22Rv1 (cell line): ENCODE measurements around the gene LIN52.
A peak's percentile ranks its signal among the peaks of the same experiment; 100 is the strongest.

ENCODE experiments used
- H3K27ac ChIP-seq: fragments of 450-650 bp; 2 replicates; pipeline ENCODE4 v1.5.1; 2017
- ZFX ChIP-seq: fragments of 450-650 bp; IDR thresholded peaks from 2 replicates; pipeline ENCODE4 v1.6.1; 2017; ENCODE audit warnings: antibody characterized with exemption, borderline replicate concordance
- TF ChIP-seq, protein P1 (sequence below): fragments of 450-650 bp; IDR thresholded peaks from 2 replicates; pipeline ENCODE4 v1.5.1; 2017; ENCODE audit warnings: mild to moderate bottlenecking

LIN52 gene

DNA sequence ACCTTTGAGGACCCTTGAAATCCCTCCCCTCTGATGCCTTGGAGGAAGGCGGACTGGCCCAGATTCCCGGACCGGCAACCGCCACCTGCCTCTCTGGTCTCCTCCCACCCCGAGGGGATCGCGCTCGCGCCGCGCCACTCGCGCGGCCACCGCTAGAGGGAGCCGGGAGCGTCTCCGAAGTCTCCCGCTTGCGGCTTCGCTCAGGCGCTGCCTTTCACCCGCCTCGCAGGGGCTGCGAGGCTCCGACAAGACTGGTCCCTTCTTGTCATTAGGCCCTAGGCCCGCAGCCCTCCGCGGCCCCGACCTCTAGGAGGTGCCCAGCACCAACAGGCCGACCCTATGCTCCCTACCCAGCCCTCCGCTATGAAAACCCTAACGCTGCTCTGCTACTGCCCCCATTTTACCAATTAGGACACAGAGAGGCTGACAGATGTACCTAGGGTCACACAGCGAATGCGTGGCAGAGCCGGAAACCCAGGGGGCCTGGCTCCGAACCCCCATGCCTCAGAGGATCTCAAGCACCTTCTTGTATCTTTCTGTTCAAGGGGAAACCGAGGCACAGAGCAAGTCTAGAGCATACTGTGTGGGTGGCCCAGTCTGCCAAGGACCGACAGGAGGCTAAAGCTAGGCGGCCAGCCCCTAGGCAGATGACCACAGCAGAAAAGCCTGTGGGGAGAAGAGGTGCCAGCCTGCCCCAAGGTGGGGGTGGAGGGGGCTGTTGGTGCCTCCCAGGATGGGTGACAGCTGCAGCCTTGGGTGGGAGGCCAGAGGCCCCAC, 133.1 kb downstream of the LIN52 start:
- no peak overlapping the region for H3K27ac ChIP-seq
- no peak for TF ChIP-seq ZFX
- TF ChIP-seq, protein P1, sequence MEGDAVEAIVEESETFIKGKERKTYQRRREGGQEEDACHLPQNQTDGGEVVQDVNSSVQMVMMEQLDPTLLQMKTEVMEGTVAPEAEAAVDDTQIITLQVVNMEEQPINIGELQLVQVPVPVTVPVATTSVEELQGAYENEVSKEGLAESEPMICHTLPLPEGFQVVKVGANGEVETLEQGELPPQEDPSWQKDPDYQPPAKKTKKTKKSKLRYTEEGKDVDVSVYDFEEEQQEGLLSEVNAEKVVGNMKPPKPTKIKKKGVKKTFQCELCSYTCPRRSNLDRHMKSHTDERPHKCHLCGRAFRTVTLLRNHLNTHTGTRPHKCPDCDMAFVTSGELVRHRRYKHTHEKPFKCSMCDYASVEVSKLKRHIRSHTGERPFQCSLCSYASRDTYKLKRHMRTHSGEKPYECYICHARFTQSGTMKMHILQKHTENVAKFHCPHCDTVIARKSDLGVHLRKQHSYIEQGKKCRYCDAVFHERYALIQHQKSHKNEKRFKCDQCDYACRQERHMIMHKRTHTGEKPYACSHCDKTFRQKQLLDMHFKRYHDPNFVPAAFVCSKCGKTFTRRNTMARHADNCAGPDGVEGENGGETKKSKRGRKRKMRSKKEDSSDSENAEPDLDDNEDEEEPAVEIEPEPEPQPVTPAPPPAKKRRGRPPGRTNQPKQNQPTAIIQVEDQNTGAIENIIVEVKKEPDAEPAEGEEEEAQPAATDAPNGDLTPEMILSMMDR: peak; percentile 97

DNA sequence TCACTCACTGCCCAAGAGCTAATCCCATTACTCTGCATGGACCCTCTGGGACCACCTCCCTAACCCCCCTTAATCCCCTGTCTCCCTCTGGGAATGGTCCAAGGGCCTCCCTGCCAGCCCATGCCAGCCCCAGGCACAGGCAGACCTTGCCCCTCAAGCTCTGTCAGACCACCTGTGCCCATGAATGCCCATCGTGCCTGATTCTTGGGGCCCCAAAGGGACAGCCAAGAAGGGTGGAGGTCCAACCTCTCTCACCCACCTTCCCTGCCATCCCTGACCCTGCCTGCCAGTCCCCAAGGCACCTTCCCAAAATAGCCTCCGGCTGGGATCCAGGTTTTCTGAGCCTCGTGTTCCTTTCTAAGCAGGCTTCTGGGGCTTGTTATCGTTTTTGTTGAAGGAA, 133.7 kb downstream of the LIN52 start:
- H3K27ac ChIP-seq: no peak overlapping the region
- TF ChIP-seq ZFX: no peak
- TF ChIP-seq, protein P1: no peak

DNA sequence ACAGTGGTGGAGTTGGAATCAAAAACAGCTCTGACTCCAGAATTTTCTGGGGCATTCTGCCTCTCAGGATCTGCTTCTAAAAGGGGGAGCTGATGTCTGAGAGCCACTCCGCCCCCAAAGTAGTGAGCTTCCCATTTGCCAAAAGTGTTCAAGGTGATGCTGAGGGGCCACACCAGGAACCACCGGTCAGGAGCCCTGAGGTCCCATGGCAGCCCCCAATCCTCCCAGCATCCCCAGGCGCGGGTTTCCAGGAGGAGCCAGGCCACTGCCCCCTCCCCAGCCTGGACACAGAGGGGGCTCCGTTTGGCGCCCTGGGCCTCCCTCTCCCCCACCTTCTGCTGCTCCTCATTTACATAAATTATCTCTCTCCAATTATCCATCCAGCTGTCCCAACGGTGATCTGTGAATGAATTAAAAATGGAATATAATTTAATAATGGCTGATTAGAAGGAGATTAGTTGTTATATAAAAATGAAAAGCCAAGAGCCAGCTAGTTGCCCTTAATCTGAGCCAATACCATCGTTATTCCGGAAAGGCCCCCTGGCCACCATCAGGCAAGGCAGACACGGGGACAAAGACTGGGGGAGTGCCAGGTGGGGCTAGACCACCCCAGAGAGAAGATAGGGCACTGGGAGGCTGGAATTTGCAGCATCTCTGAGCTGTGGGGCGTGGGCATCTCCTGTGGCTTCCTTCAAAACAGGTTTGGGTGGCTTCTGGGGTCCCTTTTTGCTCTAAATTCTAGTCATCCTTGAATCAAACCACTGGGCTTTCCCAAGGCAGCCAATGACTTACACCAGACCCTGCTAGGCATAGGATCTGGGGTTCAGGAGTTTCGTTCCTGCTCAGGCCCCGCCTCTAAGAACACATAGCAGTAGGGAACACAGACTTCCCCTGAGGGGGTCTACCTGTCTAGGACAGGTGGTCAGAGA, 134.8 kb downstream of the LIN52 start:
- no peak overlapping the region for H3K27ac ChIP-seq
- no peak for TF ChIP-seq ZFX
- TF ChIP-seq, protein P1: no peak

DNA sequence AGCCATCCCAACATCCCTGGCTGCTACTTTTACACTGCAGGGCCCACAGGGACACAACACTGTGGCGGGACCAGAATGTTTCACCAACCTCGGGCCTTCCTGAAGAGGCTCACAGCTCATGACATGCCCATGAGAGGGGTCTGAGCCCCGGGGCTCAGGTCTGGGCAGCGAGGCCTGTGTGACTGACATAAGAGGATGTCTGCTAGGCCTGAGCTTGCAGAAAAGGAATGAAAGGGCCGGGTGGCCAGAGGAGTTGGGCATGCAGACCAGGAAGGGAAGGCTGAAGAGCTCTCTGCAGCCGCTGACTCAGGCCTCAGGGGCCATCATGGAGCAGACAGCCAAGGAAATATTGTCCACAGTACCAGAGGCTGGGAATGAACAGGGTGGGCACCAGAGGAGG, 136.2 kb downstream of the LIN52 start:
- TF ChIP-seq, protein P1: no peak
- TF ChIP-seq ZFX: no peak
- H3K27ac ChIP-seq: no peak overlapping the region

DNA sequence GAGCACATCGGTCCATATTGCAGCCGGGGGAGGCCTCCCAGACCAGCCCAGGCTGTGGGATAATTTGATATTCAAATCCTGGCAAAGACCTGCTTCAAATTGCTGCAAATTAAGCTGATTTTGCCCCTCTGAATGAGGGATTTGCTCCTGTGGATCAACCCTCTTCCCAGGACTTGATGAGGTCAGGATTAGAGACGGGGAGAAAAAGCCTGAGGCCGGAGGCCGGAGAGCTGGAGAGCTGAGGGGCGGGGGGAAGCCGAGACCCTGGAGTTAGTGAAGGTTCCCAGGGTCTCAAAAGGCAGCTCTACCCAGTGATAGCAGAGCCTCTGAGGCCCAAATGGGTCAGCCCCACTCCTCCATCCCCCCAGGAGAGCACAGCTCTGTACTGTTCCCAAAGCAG, 137.0 kb downstream of the LIN52 start:
- no peak overlapping the region for H3K27ac ChIP-seq
- TF ChIP-seq ZFX: no peak
- TF ChIP-seq, protein P1: no peak

DNA sequence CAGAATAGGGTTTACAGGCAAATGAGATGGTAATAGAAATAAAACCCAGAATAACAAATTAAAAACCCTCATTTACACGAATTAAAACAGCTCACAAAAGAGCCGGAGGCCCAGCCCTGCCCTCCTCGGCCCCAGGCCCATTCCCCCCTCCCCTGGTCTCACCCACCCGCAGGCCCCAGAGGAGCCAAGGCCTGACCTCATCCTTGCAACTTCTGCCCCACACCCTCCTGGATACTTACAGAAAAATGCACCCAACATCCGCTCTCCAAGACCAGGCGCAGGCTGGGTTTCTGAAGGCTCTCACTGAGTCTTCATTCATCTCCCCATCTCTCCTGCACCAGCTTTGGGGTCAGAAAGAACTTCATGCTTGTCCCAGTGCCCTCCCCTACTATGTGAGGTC, 138.3 kb downstream of the LIN52 start:
- H3K27ac ChIP-seq: no peak overlapping the region
- TF ChIP-seq ZFX: no peak
- TF ChIP-seq, protein P1: no peak

DNA sequence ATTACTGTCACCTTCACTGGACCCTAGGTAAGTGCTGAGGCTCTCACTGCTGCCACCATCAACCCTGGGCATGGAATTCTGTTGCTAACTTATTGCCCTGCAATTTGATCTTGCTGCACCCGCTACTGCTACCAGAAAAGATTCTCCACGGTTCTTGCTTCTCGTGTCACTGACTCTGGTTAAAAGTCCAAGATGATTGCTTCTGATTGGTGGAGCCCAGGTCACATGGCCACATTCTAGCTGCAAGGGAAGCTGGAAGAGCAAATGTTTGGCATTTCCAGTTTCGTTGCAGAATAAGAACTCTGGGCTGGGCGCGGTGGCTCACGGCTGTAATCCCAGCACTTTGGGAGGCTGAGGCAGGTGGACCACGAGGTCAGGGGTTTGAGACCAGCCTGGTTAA, 147.0 kb downstream of the LIN52 start:
- TF ChIP-seq, protein P1: no peak
- TF ChIP-seq ZFX: no peak
- H3K27ac ChIP-seq: no peak overlapping the region
